Vagina (tissue), 2 donors: ENCODE data around the gene ATG4A.
A peak's percentile ranks its signal among the peaks of the same experiment; 100 is the strongest.

Experiments used
- POLR2A ChIP-seq, 2 donors: fragments of 450-650 bp; IDR thresholded peaks; one replicate each; pipeline ENCODE4 v1.6.1; 2017; ENCODE audit warnings: antibody characterized with exemption in 2 of 2, mild to moderate bottlenecking in 2 of 2, moderate library complexity in 2 of 2
- POLR2AphosphoS5 ChIP-seq, 2 donors: sonication (generic); formaldehyde crosslinking; IDR thresholded peaks; one replicate each; pipeline ENCODE4 v1.9.0; 2017; ENCODE audit warnings: antibody characterized with exemption in 2 of 2, mild to moderate bottlenecking in 2 of 2, low read depth in 1 of 2; ENCODE audit not compliant: insufficient read depth in 1 of 2
- TF ChIP-seq, protein P1 (sequence below), 3 experiments: fragments of 450-650 bp in 2 of 3; fragments of 200-600 bp in 1 of 3; sonication (generic) in 1 of 3; IDR thresholded peaks; one replicate each; pipeline ENCODE4 v1.5.1; 2017 to 2019; ENCODE audit warnings: antibody characterized with exemption in 3 of 3, mild to moderate bottlenecking in 2 of 3, moderate library complexity in 2 of 3

DNA sequence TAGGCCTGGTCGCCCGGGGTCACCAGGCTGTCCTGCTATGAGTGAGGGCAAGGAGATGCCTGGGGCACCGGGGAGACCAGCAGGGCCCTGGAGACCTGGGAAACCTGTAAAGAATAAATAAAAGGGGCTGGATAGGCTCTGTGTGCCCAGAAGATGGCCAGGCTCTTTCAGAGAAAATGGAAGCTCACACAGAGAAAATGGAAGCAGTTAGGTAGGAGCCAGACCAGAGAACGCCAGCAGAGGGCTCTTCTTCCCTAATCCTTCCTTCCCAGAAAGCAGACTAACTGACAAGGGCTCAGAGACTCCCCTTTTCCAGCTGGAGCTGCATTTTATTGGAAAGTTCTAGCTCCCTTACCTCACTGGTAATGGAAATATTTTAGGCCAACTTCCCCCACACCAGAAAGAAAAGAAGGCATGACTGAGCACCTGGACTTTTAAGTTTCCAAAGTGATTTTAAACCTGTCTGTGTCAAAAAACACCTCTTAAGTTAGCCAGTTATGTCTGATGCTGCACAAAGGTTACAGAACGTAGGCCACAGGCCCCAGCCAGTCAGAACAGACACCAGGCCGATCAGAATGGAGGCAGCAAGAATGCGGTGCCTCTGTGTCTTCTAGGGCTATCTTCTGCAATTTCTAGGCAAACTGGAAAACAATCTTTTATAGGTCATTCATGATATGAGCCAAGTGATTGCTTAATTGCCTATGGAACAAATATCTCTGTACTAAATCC is 74.0 kb downstream of the ATG4A start:
- TF ChIP-seq POLR2AphosphoS5 (IDR thresholded peaks at IDR 0.05; ENCODE audit: insufficient read depth in 1 of 2, low read depth in 1 of 2) (no peak), POLR2A (IDR thresholded peaks at IDR 0.05) (no peak)
- TF ChIP-seq, protein P1, sequence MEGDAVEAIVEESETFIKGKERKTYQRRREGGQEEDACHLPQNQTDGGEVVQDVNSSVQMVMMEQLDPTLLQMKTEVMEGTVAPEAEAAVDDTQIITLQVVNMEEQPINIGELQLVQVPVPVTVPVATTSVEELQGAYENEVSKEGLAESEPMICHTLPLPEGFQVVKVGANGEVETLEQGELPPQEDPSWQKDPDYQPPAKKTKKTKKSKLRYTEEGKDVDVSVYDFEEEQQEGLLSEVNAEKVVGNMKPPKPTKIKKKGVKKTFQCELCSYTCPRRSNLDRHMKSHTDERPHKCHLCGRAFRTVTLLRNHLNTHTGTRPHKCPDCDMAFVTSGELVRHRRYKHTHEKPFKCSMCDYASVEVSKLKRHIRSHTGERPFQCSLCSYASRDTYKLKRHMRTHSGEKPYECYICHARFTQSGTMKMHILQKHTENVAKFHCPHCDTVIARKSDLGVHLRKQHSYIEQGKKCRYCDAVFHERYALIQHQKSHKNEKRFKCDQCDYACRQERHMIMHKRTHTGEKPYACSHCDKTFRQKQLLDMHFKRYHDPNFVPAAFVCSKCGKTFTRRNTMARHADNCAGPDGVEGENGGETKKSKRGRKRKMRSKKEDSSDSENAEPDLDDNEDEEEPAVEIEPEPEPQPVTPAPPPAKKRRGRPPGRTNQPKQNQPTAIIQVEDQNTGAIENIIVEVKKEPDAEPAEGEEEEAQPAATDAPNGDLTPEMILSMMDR (IDR thresholded peaks at IDR 0.05): peak in 2 of 3 experiments; percentile 18 to 22
